ENCODE measurements around the gene TCL1A.

DNA sequence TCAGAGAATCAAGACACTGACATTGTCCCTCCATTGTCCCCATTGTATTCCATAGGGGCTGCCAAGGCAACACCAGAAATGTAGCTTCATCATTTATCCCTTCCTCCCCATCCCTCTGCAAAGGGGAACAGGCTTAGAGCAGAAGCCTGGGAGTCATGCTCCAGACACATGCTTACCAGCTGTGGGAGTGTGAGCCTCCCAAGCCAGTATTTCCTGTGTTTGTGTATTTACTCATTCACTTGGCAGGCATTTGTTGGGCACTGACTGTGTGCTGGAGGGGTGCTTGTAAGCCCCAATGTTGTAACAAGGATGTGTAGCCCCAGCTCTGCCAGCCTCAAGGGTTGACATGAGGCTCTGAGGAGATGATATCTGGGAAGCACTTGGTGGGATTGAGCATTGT, 46.0 kb upstream of the TCL1A start:
- no peak for TF ChIP-seq POLR2A (IDR thresholded peaks at IDR 0.05; ENCODE audit: low read depth, low read length)
- TF ChIP-seq TAF1 (IDR thresholded peaks at IDR 0.05; ENCODE audit: borderline replicate concordance, low read depth, low read length), result no peak
- no peak for TF ChIP-seq POLR2AphosphoS5 (IDR thresholded peaks at IDR 0.05; ENCODE audit: low read depth, low read length)

Measured in GM12892 (cell line).